Activated T-cell treated with anti-CD3 and anti-CD28 coated beads for 24 hours (primary cell): ENCODE measurements around the gene HSPA1B.
"Not testable (repeated sequence)": the region's sequence is repeated elsewhere in the genome, so short reads cannot be mapped to it uniquely, and the experiment has no call there.

Experiments used
- DNase-seq: peaks from one replicate; pipeline ENCODE4 v3.0.0-alpha.2; 2020; ENCODE audit warnings: low read depth

Gene HSPA1B

GRCh38 chr6:31860349-31860748 is 32.8 kb downstream of the HSPA1B start:
- no peak for DNase-seq

- no peak for DNase-seq
Measured at GRCh38 chr6:31861150-31861549, 33.6 kb downstream of the HSPA1B start.

- no peak for DNase-seq
Measured at GRCh38 chr6:31861919-31862343, 34.4 kb downstream of the HSPA1B start.

- peak; percentile 98 for DNase-seq
Measured at GRCh38 chr6:31862344-31863235, 35.1 kb downstream of the HSPA1B start, which contains the start of gene NEU1. TSS of gene NEU1 (minus strand) at chr6:31862821. CDS start at chr6:31862776, 45 bp downstream.

- DNase-seq = not testable (repeated sequence)
Measured at GRCh38 chr6:31864123-31864562, 36.6 kb downstream of the HSPA1B start.

- no peak for DNase-seq
Measured at GRCh38 chr6:31864818-31865204, 37.3 kb downstream of the HSPA1B start.

- DNase-seq = no peak
Measured at GRCh38 chr6:31865205-31866118, 37.9 kb downstream of the HSPA1B start.

GRCh38 chr6:31868658-31868971 is 41.1 kb downstream of the HSPA1B start:
- not testable (repeated sequence) for DNase-seq

GRCh38 chr6:31869343-31869742 is 41.8 kb downstream of the HSPA1B start:
- no peak for DNase-seq

- DNase-seq = no peak
Measured at GRCh38 chr6:31870385-31870921, 42.9 kb downstream of the HSPA1B start.

GRCh38 chr6:31871046-31871659 is 43.6 kb downstream of the HSPA1B start:
- no peak for DNase-seq

GRCh38 chr6:31874084-31874670 is 46.6 kb downstream of the HSPA1B start:
- DNase-seq = no peak

GRCh38 chr6:31874836-31875572 is 47.5 kb downstream of the HSPA1B start:
- no peak for DNase-seq

GRCh38 chr6:31875877-31876276 is 48.3 kb downstream of the HSPA1B start:
- DNase-seq = no peak

GRCh38 chr6:31876357-31876756 is 48.8 kb downstream of the HSPA1B start:
- DNase-seq = no peak

GRCh38 chr6:31877125-31877650 is 49.6 kb downstream of the HSPA1B start:
- no peak for DNase-seq

- no peak for DNase-seq
Measured at GRCh38 chr6:31877651-31878161, 50.2 kb downstream of the HSPA1B start.

- no peak for DNase-seq
Measured at GRCh38 chr6:31878222-31878621, 50.7 kb downstream of the HSPA1B start.

GRCh38 chr6:31878726-31879125 is 51.2 kb downstream of the HSPA1B start, which contains the start of gene SLC44A4:
TSS of gene SLC44A4 (minus strand) at chr6:31878997. CDS start at chr6:31878980, 17 bp downstream.
- DNase-seq = no peak

GRCh38 chr6:31879143-31879542 is 51.6 kb downstream of the HSPA1B start:
- no peak for DNase-seq
